HG03520 (cell line): ENCODE measurements around the gene GMDS.

Experiments used
- ATAC-seq: cut with Tn5 transposase; IDR thresholded peaks from one replicate; pipeline ENCODE4 v1.9.1; 2021; ENCODE audit warnings: mild to moderate bottlenecking, moderate library complexity; ENCODE audit not compliant: unreplicated experiment

GMDS gene

DNA sequence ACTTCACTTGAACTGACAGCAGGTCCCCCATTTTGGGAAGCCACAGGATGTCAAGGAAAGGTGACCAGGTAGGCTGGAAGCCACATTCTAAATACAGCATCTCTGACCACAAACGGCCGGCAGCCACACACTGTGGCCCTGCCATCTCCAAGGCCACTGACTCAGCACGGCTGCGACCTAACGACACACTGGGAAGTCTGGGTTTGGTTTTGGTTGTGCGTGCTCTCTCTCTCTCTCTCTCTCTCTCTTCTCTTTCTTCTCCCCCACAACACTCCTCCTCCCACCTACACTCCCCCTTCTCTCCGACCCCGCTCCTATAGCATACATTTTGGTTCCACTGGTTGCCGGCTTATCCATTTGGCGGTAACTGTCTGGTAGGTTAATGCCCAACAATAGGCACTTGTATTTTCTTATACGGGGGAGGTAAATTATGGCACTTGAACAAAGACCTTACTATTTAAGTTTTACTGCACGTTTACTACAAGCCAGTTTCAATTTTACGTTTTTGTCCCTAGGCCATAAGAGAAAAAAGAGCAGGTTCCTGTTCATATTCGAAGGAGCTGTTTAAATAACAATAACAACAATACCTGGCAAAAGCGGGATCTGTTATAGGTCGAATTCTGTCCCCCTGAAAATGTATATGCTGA, 103.6 kb downstream of the GMDS start:
- no peak for ATAC-seq

DNA sequence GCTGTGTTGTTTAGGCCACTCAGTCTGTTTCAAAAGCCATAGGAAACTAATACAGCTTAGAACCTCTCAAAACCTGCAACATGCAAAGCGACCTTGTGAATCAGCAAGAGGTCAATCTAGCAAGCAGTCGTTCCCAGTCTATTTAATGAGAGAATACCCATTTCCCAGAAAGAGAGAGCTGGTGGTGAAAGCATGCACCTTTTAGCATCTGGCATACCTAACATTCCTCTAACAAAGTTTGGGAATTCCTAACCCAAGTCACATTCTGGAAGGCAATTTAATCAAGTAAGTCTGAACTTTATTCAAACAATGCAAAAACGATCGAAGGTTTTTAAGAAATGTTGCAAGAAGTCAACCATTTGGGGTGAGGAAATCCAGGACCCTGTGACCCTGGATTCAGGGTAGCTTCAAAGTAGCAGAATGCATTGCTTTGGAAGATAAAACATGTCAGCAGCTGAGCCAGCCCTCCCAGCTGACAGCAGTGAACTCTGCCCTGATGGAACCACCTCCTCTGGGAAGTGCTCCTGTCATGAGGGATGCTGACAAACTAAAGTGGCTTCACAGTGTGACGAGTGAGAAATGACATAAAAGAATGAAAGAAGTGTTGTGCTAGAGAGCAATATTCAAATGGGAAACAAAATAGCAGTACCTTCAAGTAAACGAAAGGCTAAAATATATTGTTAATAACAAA, 104.8 kb downstream of the GMDS start:
- no peak for ATAC-seq

DNA sequence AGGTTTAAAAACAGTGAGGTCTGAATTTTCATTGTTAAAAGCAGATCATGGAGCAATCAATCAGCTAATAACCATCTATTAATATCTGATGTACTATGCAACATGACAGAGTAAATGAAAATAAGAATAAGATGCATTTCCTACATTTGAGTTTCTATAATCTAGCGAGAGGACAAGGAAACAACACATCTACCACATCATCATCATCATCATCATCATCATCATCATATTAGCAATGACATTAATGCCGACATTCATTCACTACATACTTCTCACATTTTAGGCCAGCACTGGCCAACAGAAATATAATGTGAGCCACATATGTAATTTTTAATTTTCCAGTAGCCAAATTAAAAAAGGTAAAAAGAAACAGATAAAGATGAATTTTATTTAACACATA, 110.0 kb downstream of the GMDS start:
- ATAC-seq = no peak

DNA sequence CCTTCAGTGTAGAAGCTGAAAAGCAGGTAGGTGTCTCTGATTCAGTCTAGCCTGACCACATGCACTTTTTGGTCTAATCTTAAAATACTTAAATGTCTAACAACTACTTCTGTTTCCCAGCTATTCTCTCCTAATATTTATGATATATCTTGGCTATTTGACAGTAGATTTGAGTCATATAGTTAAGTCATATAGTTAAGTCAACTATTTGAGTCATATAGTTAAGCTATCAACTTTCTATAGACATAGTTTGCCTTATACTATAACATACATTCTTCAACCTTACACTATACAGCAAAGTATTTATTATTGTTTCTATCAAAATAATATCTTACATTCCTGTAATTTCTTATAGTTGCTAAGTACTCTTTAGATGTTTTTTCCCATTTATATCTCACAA, 110.9 kb downstream of the GMDS start:
- no peak for ATAC-seq

DNA sequence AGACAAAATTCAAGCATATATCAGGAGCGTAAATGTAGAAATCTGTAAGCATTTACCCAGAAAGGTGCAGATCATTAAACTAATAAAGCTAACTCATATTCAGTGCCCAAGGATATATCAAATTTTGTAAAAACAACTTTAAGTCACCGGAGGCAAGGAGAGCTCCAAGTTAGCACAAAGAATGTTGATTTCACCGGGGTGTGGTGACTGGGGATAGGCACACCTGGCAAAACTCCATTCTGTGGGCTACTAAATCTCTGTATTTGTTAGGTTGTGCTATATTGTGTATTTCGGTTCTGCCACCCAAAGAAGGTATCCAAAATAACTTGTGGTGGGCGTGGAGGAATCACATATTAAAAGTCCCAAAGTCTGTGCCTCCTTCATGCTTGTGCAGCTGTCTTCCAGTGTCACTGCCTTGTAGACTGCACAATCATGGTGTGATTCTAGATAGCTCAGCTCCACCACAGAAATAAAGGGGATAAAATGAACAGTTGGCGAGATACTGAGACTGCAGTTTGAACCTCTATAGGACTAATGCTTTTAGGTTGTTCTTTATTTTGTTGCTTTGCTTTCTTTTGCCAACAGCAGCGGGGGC, 111.6 kb downstream of the GMDS start:
- ATAC-seq = no peak

DNA sequence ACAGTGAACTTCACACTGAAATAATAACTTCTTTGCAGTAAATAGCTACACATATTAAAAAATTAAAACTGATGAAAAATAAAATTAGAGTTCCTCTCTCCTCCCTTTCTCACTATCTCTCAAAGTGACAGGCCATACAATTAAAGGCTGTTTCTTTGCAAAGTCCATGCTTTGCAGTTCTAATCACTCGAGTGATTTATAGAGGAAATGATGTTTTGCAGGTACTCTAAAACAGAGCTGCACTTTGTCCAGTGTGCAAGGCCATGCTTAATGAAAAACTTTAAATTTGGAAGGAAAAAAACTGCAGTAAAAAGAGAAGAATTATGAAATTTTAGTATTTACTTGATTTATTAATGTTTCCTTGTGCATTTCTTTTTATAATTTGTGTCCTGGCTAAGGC, 112.5 kb downstream of the GMDS start:
- ATAC-seq = no peak

DNA sequence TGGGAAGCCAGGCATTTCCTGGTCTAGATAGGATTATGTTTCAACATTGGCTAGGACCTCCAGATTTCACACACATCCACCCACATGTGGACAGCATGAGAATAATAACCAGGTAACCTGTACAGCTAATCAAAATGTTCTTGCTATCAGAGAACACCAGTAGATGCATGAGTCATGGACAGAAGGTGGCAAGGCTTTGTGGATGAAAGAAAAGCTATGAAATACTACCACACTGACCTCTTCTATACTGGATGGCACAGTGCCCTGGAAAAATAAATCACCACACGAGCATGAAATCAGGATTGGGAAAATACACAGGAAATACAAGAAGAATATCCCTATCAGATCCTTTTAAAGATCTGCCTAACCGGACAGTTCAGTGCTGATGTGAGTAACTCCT, 113.0 kb downstream of the GMDS start:
- no peak for ATAC-seq

DNA sequence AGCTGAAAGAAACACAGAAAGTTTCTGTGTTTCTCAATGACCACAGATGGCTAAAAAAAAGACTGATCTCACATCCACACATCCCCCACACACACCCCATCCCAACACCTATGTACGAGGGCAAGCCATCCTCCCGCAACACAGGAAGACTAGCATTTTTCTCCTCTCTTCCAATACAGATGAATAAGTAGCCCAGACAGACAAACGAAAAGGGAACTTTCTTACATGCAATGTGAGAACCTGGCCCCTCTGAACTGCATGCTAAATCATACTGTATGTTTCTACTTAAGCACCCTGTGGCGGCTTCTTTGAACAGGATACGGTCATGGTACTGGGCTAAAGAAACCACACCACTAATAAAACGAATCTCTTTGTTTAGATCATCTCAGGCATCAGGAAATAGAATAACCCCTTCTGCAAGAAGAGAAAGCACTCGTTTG, 116.2 kb downstream of the GMDS start:
- ATAC-seq = peak; percentile 76

DNA sequence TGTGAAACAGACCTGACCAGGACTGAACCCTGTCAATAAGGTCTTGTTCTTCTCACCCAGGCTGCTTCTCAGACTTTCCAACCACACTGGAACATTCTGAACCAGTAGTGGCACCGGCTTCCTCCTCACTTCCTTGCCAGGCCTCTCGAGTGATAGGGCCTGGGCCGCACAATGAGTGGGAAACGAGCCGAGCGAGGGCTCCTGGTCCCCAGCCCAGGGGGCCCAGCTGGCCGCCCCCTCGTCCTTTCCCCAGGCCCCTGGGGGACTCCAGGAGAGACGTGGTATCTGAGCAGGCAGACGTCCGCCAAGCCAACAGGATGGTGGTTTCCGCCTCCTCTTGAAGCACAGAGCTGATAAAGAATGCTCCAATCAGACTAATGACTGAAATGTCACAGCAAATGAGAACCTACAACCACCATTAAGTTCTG, 117.9 kb downstream of the GMDS start:
- ATAC-seq = peak; percentile 51

DNA sequence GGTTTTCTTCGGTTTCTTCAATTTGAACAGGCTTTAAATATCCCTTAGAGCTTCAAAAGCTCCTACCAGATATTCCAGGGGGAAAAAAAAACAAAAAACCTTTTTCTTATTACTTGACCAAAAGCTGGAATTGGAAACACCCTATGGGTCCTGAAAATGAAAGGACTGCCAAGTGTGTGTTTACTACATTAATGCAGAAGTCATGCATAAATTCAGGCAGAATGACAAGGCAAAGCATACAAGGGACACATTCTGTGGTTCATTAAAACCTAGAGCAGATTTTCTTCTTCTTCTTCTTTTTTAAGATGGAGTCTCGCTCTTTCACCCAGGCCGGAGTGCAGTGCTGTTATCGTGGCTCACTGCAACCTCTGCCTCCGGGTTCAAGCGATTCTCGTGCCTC, 119.1 kb downstream of the GMDS start:
- no peak for ATAC-seq

DNA sequence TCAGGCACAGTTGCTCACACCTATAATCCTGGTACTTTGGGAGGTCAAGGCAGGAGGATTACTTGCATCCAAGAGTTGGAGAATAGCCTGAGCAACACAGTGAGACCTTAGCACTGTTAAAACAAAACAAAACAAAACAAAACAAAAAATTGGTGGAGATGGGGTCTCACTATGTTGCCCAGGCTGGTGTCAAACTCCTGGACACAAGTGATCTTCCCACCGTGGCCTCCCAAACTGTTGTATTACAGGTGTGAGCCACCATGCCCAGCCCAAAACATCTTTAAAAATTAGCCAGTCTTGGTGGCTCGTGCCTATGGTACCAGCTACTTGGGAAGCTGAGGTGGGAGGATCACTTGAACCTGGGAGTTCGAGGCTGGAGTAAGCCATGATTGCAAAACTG, 120.2 kb downstream of the GMDS start:
- ATAC-seq = no peak

DNA sequence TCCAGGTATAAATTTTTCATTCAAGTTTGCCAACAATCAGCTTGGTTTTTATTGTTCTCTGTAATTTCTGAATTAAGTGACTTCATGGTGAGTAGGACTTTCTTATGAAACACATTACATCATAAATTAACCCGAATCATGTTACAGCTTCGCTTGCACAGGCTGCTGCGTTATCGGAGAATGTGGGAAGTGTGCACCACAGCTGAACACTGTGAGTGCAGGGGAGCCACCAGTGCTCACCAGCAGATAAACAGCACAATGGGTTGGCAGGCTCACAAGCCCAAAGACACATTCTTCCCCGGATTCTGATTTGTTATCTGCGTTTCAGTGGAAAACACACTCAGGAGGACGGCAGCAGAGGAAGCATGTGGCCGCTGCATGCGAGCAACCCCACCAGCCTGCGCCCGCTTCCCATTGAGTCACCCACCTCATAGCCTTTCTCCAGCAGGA, 121.1 kb downstream of the GMDS start:
- ATAC-seq = no peak

DNA sequence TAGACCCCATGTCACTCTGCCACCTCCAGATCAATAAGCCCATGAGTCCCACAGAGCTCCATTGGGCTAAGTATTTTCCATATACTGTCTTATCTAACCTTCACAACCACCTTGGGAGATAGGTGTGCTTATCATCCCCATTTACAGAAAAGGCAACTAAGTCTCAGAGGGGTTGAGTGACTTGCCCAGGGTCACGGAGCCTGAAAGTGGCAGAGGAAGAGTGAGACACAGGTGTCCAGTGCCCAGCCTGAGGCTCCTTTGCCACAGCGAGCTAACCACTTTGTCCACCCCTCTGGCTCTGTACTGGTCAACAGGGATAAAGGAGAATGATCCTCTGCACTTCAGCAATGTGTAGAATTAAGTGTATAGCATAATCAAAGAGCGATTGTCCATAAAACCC, 124.5 kb downstream of the GMDS start:
- no peak for ATAC-seq

DNA sequence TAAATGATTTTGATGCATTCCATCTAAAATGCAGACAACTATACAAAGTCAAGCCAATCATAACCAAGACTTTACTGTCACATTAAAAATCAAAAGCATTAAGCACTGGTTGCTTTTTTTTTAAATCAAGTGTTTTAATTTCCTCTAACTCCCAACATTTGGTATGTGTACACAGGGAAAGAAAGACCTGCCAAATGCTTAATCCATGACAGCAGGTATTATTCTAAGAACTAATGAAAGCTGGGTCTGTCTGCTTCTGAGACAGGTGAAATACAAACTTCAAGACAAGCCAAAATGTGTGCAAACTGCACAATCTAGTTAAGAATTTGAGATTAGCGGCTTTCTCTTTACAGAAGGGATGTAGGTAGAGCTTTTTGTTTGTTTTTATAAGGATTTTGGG, 126.1 kb downstream of the GMDS start:
- ATAC-seq = no peak

DNA sequence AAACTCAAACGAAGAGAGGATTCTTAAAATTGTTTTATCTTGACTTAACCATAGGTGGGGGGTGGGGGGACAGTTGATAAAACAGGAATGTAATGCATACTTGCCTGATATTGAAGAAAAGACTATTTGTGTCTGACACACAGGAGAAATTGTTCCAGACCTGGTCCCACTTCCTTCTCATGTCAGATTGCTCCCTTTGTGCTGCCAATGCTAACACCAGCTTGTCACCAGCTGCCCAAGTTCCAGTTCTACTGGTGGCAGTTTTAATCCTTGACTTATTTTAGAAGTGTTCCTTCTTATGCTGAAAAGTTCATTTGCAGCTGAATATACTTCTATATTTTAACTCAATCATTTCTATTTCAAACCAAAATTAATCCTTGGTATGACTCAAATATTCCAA, 127.3 kb downstream of the GMDS start:
- no peak for ATAC-seq

DNA sequence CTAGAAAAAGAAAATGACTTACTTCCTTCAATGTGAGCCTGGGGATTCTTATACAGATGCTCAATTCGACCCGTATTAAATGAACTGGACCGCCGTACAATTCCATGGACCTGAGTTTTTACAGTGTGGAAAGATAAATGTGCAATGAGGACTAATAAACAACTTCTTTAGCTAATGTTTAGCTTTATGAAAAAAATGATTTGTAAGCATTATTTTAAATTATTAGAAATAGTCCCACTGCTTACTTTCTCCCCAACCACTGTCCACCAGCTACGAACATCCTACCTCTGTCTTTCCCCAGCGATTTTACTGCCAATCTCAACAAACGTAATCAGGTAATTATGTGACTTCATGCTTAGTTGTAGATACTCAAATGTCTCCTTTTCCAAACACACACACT, 128.0 kb downstream of the GMDS start:
- no peak for ATAC-seq

DNA sequence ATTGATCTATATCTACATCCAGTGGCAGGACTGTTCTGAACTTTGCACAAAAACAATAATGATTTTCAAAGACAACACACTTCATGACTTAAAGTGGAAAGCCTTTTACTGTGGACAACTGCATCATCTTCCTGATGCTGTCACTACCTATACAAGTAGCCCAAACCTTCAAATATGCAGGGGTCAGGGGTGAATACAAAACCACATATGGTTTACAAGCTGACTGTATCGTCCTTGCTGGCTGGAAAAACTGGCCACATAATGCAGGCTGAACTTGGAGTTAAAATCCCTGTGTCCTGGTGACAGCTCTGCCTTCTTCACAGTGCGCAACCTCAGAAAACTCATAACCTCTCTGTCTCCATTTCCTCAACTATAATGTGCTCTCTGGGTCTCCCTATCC, 128.9 kb downstream of the GMDS start:
- no peak for ATAC-seq

DNA sequence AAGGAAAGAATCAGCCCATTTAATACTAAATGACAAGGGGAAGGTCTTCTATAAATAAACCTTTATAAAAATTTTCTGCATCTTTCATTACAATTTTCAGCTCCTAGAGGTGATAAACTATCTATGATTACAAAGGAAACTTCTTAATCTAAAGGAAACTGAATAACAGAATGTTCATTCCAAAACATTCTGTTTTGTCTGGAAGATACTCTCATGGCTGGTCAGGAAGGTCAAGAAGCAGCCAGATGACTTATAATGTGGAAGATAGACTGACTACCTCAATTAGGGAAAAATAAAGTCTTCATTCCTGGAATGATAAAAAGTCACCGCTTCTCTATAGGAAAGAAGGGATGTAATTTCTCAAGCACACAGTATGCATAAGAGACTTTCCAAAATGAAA, 131.3 kb downstream of the GMDS start:
- ATAC-seq = no peak

DNA sequence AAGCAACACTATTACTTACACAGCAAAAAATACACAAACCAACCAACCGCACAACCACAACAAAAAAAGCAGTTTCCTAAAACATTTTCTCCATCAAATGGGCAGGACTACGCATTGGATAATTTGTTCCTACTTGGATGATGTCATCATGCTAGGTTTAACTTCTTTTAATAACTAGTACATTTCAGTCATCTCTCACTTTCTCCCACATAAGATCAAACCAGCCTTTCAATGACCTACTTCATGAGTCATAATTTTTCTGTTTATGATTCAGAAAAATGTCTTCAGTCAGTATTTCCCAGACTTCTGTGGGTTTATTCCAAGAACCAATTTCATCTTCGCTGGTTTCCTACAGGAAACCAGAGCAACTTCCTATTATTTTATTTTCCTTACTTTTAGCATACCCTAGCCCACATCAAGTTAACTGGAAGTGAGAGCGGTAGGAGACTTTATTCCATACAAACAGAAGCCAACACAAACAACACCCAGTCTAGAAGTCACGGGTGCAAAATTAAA, 134.2 kb downstream of the GMDS start:
- ATAC-seq = no peak

DNA sequence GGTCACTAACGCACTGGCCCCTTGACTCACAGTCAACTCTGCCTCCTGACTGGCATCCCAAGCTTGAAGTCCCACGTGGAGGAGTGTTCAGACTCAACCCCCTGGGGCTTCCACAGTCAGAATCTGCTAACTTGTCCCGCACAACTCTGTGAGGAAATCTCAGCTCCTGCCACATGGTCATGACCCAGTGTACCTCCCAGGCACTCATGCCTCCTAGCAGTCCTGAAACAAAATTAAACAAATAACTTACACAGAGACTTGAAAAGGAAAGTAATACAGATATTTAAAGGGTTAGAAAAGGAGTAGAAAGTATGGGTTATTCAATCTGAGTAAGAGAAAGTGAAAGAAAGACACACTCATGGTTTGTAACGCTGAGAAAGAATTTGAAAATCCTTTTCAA, 134.9 kb downstream of the GMDS start:
- ATAC-seq = no peak

DNA sequence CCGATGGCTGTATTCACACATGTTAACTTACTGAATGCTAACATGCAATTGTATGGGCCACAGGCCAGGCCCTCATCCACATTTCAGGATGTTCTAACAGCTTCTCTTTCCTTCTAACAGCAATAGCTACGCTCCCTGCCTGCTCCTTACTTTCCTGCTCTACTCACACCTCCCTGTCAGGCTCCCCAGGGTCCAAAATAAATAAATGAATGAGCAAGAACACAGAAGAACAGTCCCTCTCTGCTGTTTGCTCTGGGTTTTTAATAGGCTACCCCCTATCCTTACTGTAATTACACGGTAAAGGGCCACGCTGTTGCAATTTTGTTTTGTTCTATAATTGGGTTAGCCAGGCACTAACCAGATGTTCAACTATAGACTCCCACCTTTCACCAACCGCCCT, 135.6 kb downstream of the GMDS start:
- no peak for ATAC-seq

DNA sequence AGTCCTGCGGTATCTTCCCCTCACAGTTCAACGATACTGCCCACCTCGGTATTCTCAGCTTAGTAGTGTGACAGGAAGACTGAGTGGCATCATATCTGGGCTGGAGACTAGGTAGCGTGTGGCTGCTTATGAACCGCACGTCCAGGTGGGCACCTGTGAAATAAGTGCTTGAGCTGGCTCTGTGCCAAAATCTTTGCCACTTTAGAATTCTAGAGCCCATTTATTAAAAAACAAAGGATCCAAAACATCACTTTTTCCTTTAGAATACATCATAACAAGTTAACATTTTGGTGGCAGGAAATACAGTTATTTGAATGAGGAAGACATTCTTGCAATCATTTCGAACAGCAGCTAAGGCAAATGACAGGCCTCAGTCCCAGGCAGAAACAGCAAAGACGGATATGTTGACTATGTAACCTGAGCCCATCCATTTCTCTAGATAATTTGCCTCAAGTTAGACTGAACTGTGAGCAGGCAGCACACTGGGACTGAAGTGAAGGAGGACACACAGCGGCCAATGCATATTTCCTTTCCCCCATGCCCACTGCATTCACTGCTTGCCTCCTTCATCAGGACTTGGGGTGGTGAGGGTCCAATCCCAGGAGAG, 136.6 kb downstream of the GMDS start:
- ATAC-seq = no peak
